ENCODE measurements around the gene ZBTB20.

Gene ZBTB20

GRCh38 chr3:114902691-114903101, 244.4 kb downstream of the ZBTB20 start:
- no peak for DNase-seq

DNA sequence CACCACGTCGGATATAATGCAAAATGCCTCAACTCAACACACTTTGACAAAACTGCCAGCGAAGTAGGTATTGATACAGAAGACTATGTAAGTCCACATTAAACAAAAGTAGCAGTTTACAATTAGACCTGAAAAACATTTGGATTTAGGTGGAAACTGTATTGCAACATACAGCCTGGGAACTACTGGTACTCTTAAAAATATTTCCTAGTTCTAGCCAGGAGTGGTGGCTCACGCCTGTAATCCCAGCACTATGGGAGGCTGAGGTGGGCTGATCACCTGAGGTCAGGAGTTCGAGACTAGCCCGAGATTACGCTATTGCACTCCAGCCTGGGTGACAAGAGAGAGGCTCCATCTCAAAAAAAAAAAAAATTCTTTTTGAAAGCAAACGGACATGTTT, 246.2 kb downstream of the ZBTB20 start:
- DNase-seq, result no peak

DNA sequence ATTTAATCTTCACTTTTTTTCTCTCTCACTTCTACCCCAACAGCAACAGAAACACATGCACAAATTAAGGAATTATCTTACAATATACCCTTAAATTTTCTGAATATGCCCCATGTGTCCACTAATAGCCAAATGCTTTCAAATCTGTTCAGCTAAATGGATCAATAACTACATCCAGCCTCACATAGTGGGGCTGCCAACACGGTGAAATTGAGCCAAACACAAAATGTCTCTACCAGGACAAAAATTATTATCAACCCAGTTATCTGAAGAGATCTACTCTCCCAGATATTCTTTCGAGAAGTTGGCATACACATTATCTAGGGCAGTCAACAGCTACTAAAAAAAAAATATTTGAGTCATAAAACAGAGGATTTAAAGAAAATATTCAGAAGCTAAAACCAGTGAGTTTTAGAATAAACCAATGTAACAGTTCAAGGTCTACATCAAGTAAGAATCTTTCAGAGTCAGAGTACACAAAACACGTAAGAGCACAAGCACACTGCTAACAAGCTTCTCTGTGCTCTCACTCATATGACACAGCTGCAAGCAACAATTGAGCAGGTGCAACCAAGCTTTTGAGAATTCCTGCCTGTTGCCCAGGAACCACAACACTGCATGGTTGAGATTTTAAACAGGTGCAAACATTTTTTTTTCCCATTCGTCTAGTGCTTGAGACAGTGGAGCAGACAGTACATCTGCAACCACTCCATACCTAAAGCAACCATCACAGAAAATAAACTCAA, 247.7 kb downstream of the ZBTB20 start:
- DNase-seq, result no peak

GRCh38 chr3:114896978-114897377, 250.1 kb downstream of the ZBTB20 start:
- no peak for DNase-seq

GRCh38 chr3:114893361-114893760, 253.7 kb downstream of the ZBTB20 start:
- DNase-seq, result no peak

DNA sequence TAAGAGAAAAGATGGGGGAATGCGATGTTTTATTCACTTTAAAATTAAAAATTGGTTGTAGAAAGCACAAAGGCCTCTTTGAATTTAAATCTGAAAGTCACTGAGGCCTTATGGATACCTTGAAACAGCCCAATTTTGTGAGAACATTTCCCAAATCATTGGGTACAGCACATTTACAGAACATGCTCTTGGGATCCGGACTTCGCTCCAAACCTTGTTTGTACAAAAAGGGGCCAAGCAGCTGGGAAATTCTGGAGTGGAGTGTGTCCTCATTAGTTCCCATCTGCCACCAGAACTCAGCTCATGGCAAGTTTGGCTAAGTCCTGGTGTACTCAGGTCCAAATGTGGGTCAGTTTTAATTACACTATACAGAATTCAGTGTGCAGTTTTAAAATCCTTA, 254.2 kb downstream of the ZBTB20 start:
- no peak for DNase-seq

DNA sequence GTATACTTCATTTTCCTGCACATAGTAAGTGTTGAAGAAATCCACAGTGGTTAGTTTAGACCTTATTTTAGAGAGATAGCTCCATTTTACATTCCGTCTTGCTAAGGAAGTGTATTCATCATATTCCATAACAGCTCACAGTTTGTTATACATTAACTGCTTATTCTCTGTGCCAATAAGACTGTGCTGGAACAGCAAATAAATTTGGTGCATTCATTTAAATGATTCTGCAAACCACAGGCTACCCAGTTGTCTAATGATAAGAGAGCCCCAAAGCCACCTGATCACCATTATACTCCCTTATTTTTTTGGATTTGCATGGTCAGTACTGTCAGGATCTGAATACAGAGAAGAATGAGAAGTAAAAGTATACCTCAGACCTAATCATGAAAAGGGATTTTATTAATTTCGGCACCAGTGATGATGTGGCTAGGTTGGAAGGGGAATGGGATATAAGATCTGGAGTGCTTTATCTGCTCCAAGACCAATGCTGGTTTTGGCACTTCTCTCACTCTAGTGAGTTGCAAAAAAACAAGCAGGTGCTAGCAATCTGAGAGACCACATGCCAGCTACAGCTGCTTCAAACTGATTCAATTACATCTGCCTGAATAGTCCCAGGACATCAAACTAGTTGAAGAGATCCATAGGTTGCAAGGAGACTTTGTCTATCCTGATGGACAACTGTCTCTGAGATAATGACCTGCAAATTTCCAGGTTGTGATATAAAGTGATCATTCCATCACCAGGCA, 254.8 kb downstream of the ZBTB20 start:
- DNase-seq, result no peak

- no peak for DNase-seq
Observed at GRCh38 chr3:114887806-114888205, 259.3 kb downstream of the ZBTB20 start.

- DNase-seq, result no peak
Observed at GRCh38 chr3:114886905-114887304, 260.2 kb downstream of the ZBTB20 start.

DNA sequence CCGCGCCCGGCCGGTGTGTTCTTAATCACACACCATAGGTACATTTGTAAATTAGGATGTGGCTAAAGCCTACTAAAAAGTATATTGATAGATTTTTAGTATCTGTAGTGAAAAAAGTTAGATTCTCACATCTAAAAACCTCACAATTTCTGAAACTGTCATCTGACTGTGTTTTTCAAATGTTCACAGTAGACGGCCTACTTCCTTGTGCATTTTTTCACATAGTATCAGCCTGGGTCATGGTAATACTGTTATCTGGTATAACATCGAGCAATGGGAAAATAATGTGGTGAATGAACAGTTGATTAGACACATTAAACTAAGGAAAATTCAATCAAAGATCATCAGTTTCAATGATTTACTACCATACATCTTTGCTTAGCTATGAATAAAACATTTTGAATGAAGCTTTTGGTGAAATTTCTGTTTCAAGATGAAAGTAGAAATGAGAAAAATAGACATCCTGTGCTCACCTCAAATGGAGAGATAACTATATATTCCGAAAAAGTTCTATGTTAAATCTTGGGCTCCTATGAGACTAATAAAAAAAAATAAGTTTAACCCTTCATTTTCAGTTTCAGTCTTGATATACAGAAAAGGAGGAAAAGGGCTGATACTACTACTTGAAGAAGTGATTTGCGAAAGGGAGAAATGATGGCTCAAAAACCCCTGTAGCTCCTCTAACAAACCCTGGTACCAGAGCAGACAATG, 262.7 kb downstream of the ZBTB20 start:
- DNase-seq, result no peak

GRCh38 chr3:114880078-114880477, 267.0 kb downstream of the ZBTB20 start:
- no peak for DNase-seq

GRCh38 chr3:114879059-114880031, 267.7 kb downstream of the ZBTB20 start:
- peak; percentile 87 for DNase-seq

DNA sequence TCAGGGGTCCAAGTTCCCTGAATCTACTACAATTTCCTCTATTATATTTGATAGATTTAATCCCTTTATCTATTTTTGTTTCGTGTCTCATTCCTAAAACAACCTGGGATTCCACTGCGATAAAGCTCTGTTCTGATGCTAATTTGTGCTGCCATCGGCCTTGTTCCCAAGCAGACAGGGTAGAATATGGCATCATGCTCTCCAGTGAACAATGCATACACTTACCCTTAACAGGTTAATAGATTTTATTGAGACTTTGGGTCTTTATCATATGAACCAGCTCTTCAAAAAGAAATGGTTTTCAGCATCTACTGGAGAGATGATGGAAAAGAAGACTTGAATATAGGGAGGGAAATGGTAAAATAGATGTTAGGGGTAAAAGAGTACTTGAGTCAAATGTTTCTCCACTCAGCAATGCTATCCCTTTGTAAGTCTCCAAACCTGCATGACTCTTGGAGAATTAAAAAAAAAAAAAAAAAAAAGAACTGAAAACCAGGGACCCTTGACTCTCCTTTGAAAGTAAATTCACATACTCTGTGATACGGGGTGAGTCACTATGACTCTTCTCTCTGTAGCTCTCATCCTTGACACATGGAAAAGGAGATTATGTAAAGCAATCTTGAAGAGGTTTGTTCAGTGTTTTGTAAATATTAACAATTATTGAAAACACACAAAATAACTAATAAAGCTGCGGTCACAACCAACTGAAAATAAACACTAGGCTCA, 268.8 kb downstream of the ZBTB20 start:
- peak; percentile 79 for DNase-seq

- no peak for DNase-seq
Observed at GRCh38 chr3:114877378-114878113, 269.5 kb downstream of the ZBTB20 start.

GRCh38 chr3:114874522-114874971, 272.5 kb downstream of the ZBTB20 start:
- no peak for DNase-seq

GRCh38 chr3:114873591-114873990, 273.5 kb downstream of the ZBTB20 start:
- DNase-seq, result no peak

DNA sequence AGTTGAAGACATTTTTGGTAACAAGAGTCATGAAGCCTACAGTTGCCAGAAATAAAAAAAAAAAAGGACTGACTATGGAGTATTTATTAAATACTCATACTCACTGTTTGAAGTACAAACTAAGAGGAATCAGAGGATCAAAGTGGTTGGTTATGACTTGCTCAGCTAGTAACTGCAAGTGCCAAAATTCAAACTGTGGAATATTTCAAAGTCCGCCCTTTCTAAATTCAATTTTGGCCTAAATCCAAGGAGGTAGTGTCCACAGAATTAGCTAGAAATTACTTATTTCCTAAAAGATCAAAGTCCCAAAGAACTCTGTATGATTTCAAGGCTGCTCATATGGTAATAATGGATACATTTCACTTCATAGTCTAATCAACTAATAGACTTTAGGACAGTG, 274.5 kb downstream of the ZBTB20 start:
- no peak for DNase-seq

DNA sequence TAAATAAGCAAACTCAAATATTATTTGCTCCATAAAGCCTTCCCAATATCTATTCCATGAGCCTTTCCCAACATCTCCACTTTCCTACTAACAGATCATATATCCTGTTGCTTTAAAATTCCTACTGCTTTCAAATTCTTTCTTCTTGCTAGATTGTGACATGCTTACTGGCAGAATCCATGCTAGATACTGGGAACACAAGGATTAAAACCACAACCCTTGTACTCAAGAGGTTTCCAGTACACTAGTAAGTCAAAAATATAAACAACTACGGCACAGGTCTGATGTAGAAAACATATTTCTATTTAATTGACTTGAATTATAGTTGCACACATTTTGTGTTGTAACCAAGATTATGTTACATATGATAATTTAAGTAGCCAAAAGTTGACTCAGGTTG, 275.0 kb downstream of the ZBTB20 start:
- peak; percentile 5 for DNase-seq

- no peak for DNase-seq
Observed at GRCh38 chr3:114867835-114868503, 279.1 kb downstream of the ZBTB20 start.

DNA sequence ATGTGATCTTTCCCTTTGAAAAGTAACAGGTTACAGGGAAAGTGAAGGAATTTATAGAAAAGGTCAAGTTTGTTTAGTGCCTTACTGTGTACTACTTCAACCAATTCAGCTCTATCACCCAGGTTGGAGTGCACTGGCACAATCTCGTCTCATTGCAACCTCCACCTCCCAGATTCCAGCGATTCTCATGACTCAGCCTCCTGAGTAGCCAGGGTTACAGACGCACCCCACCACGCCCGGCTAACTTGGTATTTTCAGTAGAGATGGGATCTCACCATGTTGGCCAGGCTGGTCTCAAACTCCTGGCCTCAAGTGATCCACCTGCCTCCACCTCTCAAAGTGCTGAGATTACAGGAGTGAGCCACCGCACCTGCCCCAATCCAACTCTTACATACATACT, 279.7 kb downstream of the ZBTB20 start:
- no peak for DNase-seq
